Left ventricle myocardium inferior (tissue), 1 donor: Measurements from ENCODE around the gene ZPR1. TPM values are rescaled to one million over a fixed set of nuclear protein-coding genes. Genes with fewer than 3 reads are reported as not detected.

Experiments used
- DNase-seq: peaks from one replicate; pipeline ENCODE4 v3.0.0-alpha.2; 2020
- H3K27ac ChIP-seq: fragments of 200-600 bp; replicated peaks from 2 replicates; pipeline ENCODE4 v1.8.0; 2021
- H3K27me3 ChIP-seq: fragments of 200-600 bp; 2 replicates; pipeline ENCODE4 v1.8.0; 2021; ENCODE audit warnings: low read depth
- H3K36me3 ChIP-seq: fragments of 200-600 bp; 2 replicates; pipeline ENCODE4 v1.8.0; 2021
- H3K4me1 ChIP-seq: fragments of 200-600 bp; 2 replicates; pipeline ENCODE4 v1.8.0; 2021
- H3K4me3 ChIP-seq: fragments of 200-600 bp; 2 replicates; pipeline ENCODE4 v1.8.0; 2021; ENCODE audit warnings: mild to moderate bottlenecking, moderate library complexity
- H3K9me3 ChIP-seq: fragments of 200-600 bp; replicated peaks from 2 replicates; pipeline ENCODE4 v1.8.0; 2021
- CTCF ChIP-seq: fragments of 200-600 bp; IDR thresholded peaks from 2 replicates; pipeline ENCODE4 v1.8.0; 2021; ENCODE audit warnings: antibody characterized with exemption, mild to moderate bottlenecking, borderline replicate concordance
- intact Hi-C: fragments of 100-400 bp; cut with micrococcal nuclease; formaldehyde crosslinking; loops from one replicate; pipeline ENCODE4 v1.11.0; 2022
- total RNA-seq: library from RNA; stranded (reverse); fragmentation: NEBNext Ultra II Directional; extraction: Animal tissue kit (Norgen Biotek cat#: 25700); gene quantifications from one replicate; pipeline ENCODE4 v1.2.1, GENCODE V29; 2021
- donor health status: DM: no; HTN: yes; CAD: no; lungs with severe emphysema.

ZPR1 gene
- total RNA-seq, 1 donor from 2014 or later, result 26.4 TPM

- Histone ChIP-seq H3K36me3 (no peaks in the 10 kb centered on the region), H3K27me3 (peaks cover under 1% of the 10 kb centered on the region), H3K4me1 (peaks cover 4% of the 10 kb centered on the region), H3K4me3 (no peak overlapping the region), H3K27ac (no peak overlapping the region), H3K9me3 (no peaks in the 10 kb centered on the region)
- intact Hi-C loops, result no loop called here
- TF ChIP-seq CTCF, result no peak
- DNase-seq, result no peak
Measured at GRCh38 chr11:116736763-116737162, 51.1 kb downstream of the ZPR1 start.

GRCh38 chr11:116733969-116734508 is 53.8 kb downstream of the ZPR1 start:
- Histone ChIP-seq H3K4me1 (peaks cover 16% of the 10 kb centered on the region), H3K4me3 (no peak overlapping the region), H3K36me3 (no peaks in the 10 kb centered on the region), H3K27ac (no peak overlapping the region), H3K27me3 (peaks cover 26% of the 10 kb centered on the region), H3K9me3 (no peaks in the 10 kb centered on the region)
- no peak for TF ChIP-seq CTCF
- intact Hi-C loops, result no loop called here
- DNase-seq, result no peak

- no peaks in the 10 kb centered on the region for H3K9me3 ChIP-seq
- H3K27ac ChIP-seq, result no peak overlapping the region
- peak; percentile 3 for TF ChIP-seq CTCF
- no peaks in the 10 kb centered on the region for H3K36me3 ChIP-seq
- no peak overlapping the region for H3K4me3 ChIP-seq
- peaks cover 16% of the 10 kb centered on the region for H3K4me1 ChIP-seq
- no peak for DNase-seq
- H3K27me3 ChIP-seq, result peaks cover 34% of the 10 kb centered on the region
- intact Hi-C loops, result no loop called here
Measured at GRCh38 chr11:116733043-116733755, 54.6 kb downstream of the ZPR1 start.

GRCh38 chr11:116732271-116733042 is 55.4 kb downstream of the ZPR1 start:
- Histone ChIP-seq H3K27ac (no peak overlapping the region), H3K4me3 (no peak overlapping the region), H3K4me1 (peaks cover 16% of the 10 kb centered on the region), H3K9me3 (no peaks in the 10 kb centered on the region), H3K36me3 (no peaks in the 10 kb centered on the region), H3K27me3 (peaks cover 42% of the 10 kb centered on the region)
- peak; percentile 86 for TF ChIP-seq CTCF
- peak; percentile 44 for DNase-seq
- intact Hi-C loops, result no loop called here

- Histone ChIP-seq H3K36me3 (no peaks in the 10 kb centered on the region), H3K27ac (no peak overlapping the region), H3K9me3 (no peaks in the 10 kb centered on the region), H3K27me3 (peaks cover 48% of the 10 kb centered on the region), H3K4me1 (peaks cover 16% of the 10 kb centered on the region), H3K4me3 (no peak overlapping the region)
- DNase-seq, result no peak
- TF ChIP-seq CTCF, result no peak
- intact Hi-C loops, result no loop called here
Measured at GRCh38 chr11:116731821-116732220, 56.0 kb downstream of the ZPR1 start.
